ENCODE measurements around the gene HS3ST2. TPM values are rescaled to one million over a fixed set of nuclear protein-coding genes. Genes with fewer than 3 reads are reported as not detected.

The HS3ST2 gene
- total RNA-seq, 1 donor from 2014 or later = 0.38 TPM

DNA sequence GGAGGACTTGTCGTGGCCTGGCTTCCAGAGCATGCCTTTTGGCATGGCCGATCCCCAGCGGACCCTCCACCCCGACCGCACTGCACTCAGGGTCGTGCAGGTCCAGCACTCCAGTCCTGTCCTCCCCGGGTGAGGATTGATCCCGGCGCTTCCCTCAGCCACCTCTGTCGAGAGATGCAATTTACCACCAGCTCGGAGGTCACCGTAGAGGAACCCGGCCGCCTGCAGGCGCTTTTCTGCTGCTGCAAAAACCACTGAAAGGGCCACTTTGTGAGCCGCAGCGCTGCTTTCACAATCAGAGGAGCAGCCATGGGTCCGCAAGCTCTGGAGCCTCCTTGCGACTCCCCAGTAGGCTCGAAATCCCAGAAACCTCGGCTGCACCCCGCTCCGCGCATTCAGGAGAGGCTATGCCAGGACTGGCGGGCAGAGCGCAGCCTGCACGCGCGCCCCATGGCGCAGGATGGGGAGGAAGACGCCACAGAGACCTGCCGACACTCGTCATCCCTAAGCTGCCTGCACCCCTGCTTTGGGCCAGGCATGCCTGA lies 134.2 kb downstream of the HS3ST2 start:
- no peak for DNase-seq
- H3K36me3 ChIP-seq = no peaks in the 10 kb centered on the region
- H3K9me3 ChIP-seq (replicated peaks) = no peaks in the 10 kb centered on the region
- intact Hi-C loops (cut with micrococcal nuclease) = no loop called here
- H3K4me3 ChIP-seq = peak overlapping the region; percentile 49
- H3K27ac ChIP-seq (replicated peaks) = no peak overlapping the region
- peaks cover 65% of the 10 kb centered on the region for H3K27me3 ChIP-seq (ENCODE audit: low read depth)
- peaks cover 14% of the 10 kb centered on the region for H3K4me1 ChIP-seq
- TF ChIP-seq, protein P1, sequence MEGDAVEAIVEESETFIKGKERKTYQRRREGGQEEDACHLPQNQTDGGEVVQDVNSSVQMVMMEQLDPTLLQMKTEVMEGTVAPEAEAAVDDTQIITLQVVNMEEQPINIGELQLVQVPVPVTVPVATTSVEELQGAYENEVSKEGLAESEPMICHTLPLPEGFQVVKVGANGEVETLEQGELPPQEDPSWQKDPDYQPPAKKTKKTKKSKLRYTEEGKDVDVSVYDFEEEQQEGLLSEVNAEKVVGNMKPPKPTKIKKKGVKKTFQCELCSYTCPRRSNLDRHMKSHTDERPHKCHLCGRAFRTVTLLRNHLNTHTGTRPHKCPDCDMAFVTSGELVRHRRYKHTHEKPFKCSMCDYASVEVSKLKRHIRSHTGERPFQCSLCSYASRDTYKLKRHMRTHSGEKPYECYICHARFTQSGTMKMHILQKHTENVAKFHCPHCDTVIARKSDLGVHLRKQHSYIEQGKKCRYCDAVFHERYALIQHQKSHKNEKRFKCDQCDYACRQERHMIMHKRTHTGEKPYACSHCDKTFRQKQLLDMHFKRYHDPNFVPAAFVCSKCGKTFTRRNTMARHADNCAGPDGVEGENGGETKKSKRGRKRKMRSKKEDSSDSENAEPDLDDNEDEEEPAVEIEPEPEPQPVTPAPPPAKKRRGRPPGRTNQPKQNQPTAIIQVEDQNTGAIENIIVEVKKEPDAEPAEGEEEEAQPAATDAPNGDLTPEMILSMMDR (IDR thresholded peaks at IDR 0.05; ENCODE audit: borderline replicate concordance) = no peak

DNA sequence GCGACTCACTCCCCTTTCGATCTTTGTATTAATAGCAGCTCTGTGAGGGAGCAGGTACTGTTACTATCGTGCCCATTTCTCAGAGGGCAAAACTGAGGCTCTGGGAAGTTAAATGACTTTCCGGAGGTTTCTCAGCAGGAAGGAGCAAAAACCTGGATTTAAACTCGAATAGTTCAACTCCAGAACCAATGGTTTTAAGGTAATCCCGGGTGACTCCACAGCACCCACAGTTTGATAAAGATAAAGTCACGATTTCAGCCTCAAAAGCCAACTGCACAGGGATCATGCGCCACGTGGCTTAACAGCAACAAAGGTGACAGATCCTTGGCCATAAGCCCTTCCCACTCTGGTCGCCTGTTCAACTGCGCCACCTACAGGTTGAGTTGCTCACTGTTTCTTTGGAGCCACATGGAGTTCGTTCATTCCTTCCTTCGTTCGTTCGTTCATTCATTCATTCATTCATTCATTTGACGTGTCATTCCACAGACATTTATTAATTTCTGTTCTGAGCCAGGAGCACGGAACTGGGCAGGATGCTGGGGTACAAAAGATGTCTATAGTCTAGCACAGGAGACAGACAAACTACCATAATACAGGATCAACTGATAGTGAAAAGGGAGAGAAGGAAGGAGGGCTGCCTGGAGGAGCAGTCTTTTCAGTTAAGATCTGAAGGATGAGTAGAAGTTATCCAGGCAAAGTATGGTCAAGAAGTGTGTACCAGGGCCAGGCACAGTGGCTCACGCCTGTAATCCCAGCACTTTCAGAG lies 134.8 kb downstream of the HS3ST2 start:
- TF ChIP-seq, protein P1 (IDR thresholded peaks at IDR 0.05; ENCODE audit: borderline replicate concordance) = peak; percentile 79
- DNase-seq = peak; percentile 39
- H3K27ac ChIP-seq (replicated peaks) = no peak overlapping the region
- intact Hi-C loops (cut with micrococcal nuclease) = no loop called here
- H3K27me3 ChIP-seq (ENCODE audit: low read depth) = peaks cover 59% of the 10 kb centered on the region
- no peaks in the 10 kb centered on the region for H3K9me3 ChIP-seq (replicated peaks)
- peaks cover 14% of the 10 kb centered on the region for H3K4me1 ChIP-seq
- H3K4me3 ChIP-seq = peak overlapping the region; percentile 49
- H3K36me3 ChIP-seq = no peaks in the 10 kb centered on the region

DNA sequence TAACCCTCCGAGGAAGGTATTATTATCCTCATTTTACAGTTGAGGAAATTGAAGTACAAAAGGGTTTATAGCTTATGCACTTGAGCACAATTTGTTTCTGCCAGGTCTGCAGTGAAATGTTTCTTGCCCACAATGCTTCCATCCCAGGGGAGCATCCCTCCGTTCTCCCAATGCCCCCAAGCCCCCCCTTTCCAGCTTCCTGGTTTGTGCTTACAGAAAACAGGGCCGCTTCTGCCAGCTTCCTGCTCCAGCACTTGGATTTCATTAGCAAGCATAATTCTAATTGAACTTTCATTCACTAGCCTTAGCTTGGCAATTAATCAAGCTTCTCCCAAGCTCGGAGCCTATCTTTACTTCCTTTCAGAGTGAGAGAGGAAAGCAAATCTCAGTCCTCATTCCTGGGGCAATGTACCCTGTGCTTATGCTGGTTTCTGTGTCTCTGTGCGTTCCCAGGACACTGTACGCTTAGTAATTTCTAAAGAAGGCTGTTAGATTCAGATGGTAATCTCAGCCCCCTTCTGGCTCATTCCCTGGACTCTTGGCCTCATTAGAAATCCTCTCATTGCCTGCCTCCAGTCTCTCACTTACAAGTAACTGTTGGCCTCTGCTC lies 141.6 kb downstream of the HS3ST2 start:
- intact Hi-C loops (cut with micrococcal nuclease) = no loop called here
- H3K9me3 ChIP-seq (replicated peaks) = no peaks in the 10 kb centered on the region
- no peak overlapping the region for H3K4me3 ChIP-seq
- no peak overlapping the region for H3K27ac ChIP-seq (replicated peaks)
- TF ChIP-seq, protein P1 (IDR thresholded peaks at IDR 0.05; ENCODE audit: borderline replicate concordance) = no peak
- peaks cover 10% of the 10 kb centered on the region for H3K4me1 ChIP-seq
- H3K36me3 ChIP-seq = no peaks in the 10 kb centered on the region
- peaks cover 16% of the 10 kb centered on the region for H3K27me3 ChIP-seq (ENCODE audit: low read depth)
- no peak for DNase-seq

DNA sequence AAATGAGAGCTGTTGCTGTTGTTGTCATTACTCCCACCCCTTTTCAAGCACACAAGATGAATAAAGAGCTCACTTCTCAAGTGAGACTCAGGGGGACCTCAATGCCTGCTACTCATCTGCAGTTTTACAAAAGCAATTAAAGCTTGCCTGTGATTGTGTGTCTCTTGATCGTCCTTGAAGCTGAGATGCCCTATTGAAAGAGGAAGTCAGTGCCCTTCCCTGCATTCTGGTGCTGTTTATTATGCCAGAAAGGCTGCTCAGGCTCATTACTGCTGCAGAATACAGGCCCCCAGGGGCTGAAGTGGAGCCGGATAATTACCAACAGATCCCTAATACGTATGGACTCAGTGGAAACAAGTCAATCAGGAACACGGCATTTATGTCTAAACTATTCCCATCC lies 147.2 kb downstream of the HS3ST2 start:
- Histone ChIP-seq H3K27me3 (ENCODE audit: low read depth) (peaks cover 37% of the 10 kb centered on the region), H3K36me3 (no peaks in the 10 kb centered on the region), H3K9me3 (replicated peaks) (peaks cover 4% of the 10 kb centered on the region), H3K4me3 (no peak overlapping the region), H3K4me1 (no peaks in the 10 kb centered on the region), H3K27ac (replicated peaks) (no peak overlapping the region)
- intact Hi-C loops (cut with micrococcal nuclease) = no loop called here
- TF ChIP-seq, protein P1 (IDR thresholded peaks at IDR 0.05; ENCODE audit: borderline replicate concordance) = no peak
- no peak for DNase-seq

DNA sequence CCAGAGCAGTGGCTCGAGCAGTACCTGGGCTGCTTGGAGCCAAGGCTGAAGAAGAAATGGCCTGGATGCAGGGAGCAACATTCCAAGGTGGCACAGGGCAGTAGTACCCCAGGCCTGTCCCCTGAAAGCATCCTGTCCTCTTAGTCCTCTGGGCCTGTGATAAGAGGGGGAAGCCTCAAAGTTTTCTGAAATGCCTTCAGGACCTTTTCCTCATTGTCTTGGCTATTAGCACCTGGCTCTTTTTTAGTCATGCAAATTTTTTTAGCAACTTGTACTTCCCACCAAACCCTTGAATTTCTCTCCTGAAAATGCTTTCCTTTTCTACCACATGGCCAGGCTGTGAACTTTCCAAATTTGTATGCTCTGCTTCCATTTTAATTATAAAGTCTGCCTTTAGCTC lies 148.9 kb downstream of the HS3ST2 start:
- Histone ChIP-seq H3K36me3 (no peaks in the 10 kb centered on the region), H3K9me3 (replicated peaks) (peaks cover 4% of the 10 kb centered on the region), H3K4me3 (no peak overlapping the region), H3K4me1 (no peaks in the 10 kb centered on the region), H3K27ac (replicated peaks) (no peak overlapping the region), H3K27me3 (ENCODE audit: low read depth) (peaks cover 27% of the 10 kb centered on the region)
- no peak for DNase-seq
- TF ChIP-seq, protein P1 (IDR thresholded peaks at IDR 0.05; ENCODE audit: borderline replicate concordance) = no peak
- intact Hi-C loops (cut with micrococcal nuclease) = no loop called here
